Activated CD8-positive, alpha-beta memory T cell treated with anti-CD3 and anti-CD28 coated beads, Interleukin-2, amount 10 ng/mL, durations not matched to agents 7 days and 5 days (primary cell): Measurements from ENCODE around the gene ZSWIM5. TPM values are rescaled to one million over a fixed set of nuclear protein-coding genes. Genes with fewer than 3 reads are reported as not detected.
"Not testable (repeated sequence)": the region's sequence is repeated elsewhere in the genome, so short reads cannot be mapped to it uniquely, and the experiment has no call there.

Experiments
- ATAC-seq: fragments of 150-1000 bp; cut with Tn5 transposase; one replicate; pipeline ENCODE4 v1.10.0; 2021; ENCODE audit warnings: moderate library complexity
- CTCF ChIA-PET: fragments of 350-600 bp; sonication (Branson Sonifier 250); formaldehyde crosslinking; loops from one replicate; lab custom pipeline; 2021; ENCODE audit warnings: antibody characterized with exemption; lab: Charles Lee
- DNase-seq: peaks from one replicate; pipeline ENCODE4 v3.0.0-alpha.2; 2020
- H3K27ac Mint-ChIP-seq: one replicate; pipeline ENCODE4 v1.8.0; 2021; ENCODE audit warnings: mild to moderate bottlenecking, mixed read lengths
- H3K27me3 Mint-ChIP-seq: one replicate; pipeline ENCODE4 v1.8.0; 2021; ENCODE audit warnings: mixed read lengths
- H3K36me3 Mint-ChIP-seq: one replicate; pipeline ENCODE4 v1.8.0; 2021; ENCODE audit warnings: mild to moderate bottlenecking, mixed read lengths
- H3K4me1 Mint-ChIP-seq: one replicate; pipeline ENCODE4 v1.8.0; 2021; ENCODE audit warnings: mixed read lengths
- H3K4me3 Mint-ChIP-seq: one replicate; pipeline ENCODE4 v1.8.0; 2021; ENCODE audit warnings: mild to moderate bottlenecking, moderate library complexity, mixed read lengths
- H3K9me3 Mint-ChIP-seq: one replicate; pipeline ENCODE4 v1.8.0; 2022; ENCODE audit warnings: low read depth, mixed read lengths
- total RNA-seq, 2 experiments: library from RNA; stranded (reverse); gene quantifications; one replicate each; pipeline ENCODE4 v1.2.3, GENCODE V29; 2021

ZSWIM5 gene
- total RNA-seq, 2 experiments from 2014 or later, result 0.47 to 0.64 TPM

- DNase-seq (no peak), ATAC-seq (no peak)
- H3K27me3 Mint-ChIP-seq, result no peaks in the 10 kb centered on the region
- H3K27ac Mint-ChIP-seq, result no peak overlapping the region
- H3K36me3 Mint-ChIP-seq, result peaks cover 15% of the 10 kb centered on the region
- CTCF ChIA-PET, result interaction anchor here (0.8 kb wide), 1 partner anchor 211 kb away, joined by 3 read pairs; no protein-coding TSS in a partner anchor
- H3K4me1 Mint-ChIP-seq, result peaks cover 13% of the 10 kb centered on the region
- H3K9me3 Mint-ChIP-seq, result no peaks in the 10 kb centered on the region
- H3K4me3 Mint-ChIP-seq, result no peak overlapping the region
Measured at GRCh38 chr1:45004281-45004920, 202.0 kb downstream of the ZSWIM5 start.

GRCh38 chr1:45003741-45004140 lies 202.7 kb downstream of the ZSWIM5 start:
- DNase-seq (no peak), ATAC-seq (no peak)
- Mint-ChIP-seq H3K36me3 (peaks cover 13% of the 10 kb centered on the region), H3K27me3 (no peaks in the 10 kb centered on the region), H3K4me3 (no peak overlapping the region), H3K27ac (no peak overlapping the region), H3K9me3 (no peaks in the 10 kb centered on the region), H3K4me1 (peaks cover 13% of the 10 kb centered on the region)
- CTCF ChIA-PET, result no interaction called here

GRCh38 chr1:45002650-45003645 lies 203.5 kb downstream of the ZSWIM5 start:
- Mint-ChIP-seq H3K27me3 (no peaks in the 10 kb centered on the region), H3K9me3 (no peaks in the 10 kb centered on the region), H3K36me3 (peaks cover 13% of the 10 kb centered on the region), H3K4me3 (no peak overlapping the region), H3K27ac (no peak overlapping the region), H3K4me1 (peaks cover 13% of the 10 kb centered on the region)
- ATAC-seq (no peak), DNase-seq (no peak)
- CTCF ChIA-PET, result interaction anchor here (1.0 kb wide), 1 partner anchor 178 kb away, joined by 4 read pairs; no protein-coding TSS in a partner anchor

- CTCF ChIA-PET, H3K27ac Mint-ChIP-seq, H3K27me3 Mint-ChIP-seq, H3K36me3 Mint-ChIP-seq, H3K4me3 Mint-ChIP-seq, ATAC-seq, H3K9me3 Mint-ChIP-seq, DNase-seq: not testable (repeated sequence)
- peaks cover 13% of the 10 kb centered on the region for H3K4me1 Mint-ChIP-seq
Measured at GRCh38 chr1:45001576-45001975, 204.8 kb downstream of the ZSWIM5 start.

DNA sequence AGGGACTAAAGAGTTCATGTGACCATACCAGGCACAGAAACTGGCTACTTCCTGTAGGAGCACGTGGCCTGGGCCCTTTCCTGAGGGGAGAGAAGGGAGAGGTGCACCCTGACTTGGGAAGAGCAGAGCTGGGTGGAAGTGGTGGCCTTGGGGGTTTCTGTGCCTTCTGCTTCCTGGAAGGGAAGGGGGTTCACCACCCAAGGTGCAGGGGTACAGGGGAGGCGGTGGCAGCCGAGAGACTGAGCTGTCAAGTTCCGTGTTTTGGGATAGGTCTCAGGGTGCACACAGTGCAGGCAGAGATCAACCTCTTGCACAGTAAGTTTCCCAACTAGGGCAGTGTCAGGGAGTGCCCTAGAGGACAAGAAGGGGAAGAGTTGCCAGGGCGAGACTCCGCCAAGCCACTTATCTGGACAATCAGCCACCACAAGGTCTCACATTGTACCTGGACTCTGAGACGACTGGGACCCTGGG lies 205.4 kb downstream of the ZSWIM5 start:
- H3K4me3 Mint-ChIP-seq, result no peak overlapping the region
- CTCF ChIA-PET, result no interaction called here
- ATAC-seq, result no peak

DNA sequence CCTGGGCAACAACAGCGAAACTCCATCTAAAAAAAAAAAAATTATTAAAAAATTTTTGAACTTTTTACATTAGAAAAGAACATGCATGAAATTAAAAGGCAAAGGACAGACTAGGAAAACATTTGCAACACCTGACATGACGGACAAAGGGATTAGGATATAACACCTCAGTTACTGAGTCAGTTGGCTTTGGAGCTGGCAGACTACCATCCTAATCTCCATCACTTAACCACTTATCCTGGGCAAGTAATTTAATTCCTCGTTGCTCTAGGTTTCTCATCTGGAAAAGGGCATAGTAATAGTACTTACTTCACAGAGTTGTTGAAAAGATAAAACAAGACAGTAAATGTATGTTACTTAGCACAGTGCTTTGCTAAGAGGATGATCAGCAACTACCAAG lies 207.2 kb downstream of the ZSWIM5 start:
- H3K27me3 Mint-ChIP-seq, result no peaks in the 10 kb centered on the region
- H3K4me1 Mint-ChIP-seq, result peaks cover 13% of the 10 kb centered on the region
- no peak overlapping the region for H3K27ac Mint-ChIP-seq
- no peak for DNase-seq
- ATAC-seq, result no peak
- H3K9me3 Mint-ChIP-seq, result no peaks in the 10 kb centered on the region
- CTCF ChIA-PET, result interaction anchor here (0.8 to 1.1 kb wide), 2 partner anchors 11 to 73 kb away, joined by 3 read pairs; no protein-coding TSS in a partner anchor
- H3K36me3 Mint-ChIP-seq, result peaks cover 5% of the 10 kb centered on the region
- H3K4me3 Mint-ChIP-seq, result no peak overlapping the region

More for the DNA sequence above, 205.4 kb downstream of the ZSWIM5 start:
- peaks cover 8% of the 10 kb centered on the region for H3K36me3 Mint-ChIP-seq
- H3K9me3 Mint-ChIP-seq, result no peaks in the 10 kb centered on the region
- H3K27me3 Mint-ChIP-seq, result no peaks in the 10 kb centered on the region
- no peak for DNase-seq
- H3K27ac Mint-ChIP-seq, result peak overlapping the region; percentile 54
- H3K4me1 Mint-ChIP-seq, result peaks cover 13% of the 10 kb centered on the region

- Mint-ChIP-seq H3K4me3 (no peak overlapping the region), H3K27ac (no peak overlapping the region), H3K9me3 (no peaks in the 10 kb centered on the region), H3K36me3 (no peaks in the 10 kb centered on the region), H3K4me1 (peaks cover 6% of the 10 kb centered on the region), H3K27me3 (no peaks in the 10 kb centered on the region)
- DNase-seq (no peak), ATAC-seq (no peak)
- CTCF ChIA-PET, result no interaction called here
Measured at GRCh38 chr1:44995467-44996238, 210.8 kb downstream of the ZSWIM5 start.

DNA sequence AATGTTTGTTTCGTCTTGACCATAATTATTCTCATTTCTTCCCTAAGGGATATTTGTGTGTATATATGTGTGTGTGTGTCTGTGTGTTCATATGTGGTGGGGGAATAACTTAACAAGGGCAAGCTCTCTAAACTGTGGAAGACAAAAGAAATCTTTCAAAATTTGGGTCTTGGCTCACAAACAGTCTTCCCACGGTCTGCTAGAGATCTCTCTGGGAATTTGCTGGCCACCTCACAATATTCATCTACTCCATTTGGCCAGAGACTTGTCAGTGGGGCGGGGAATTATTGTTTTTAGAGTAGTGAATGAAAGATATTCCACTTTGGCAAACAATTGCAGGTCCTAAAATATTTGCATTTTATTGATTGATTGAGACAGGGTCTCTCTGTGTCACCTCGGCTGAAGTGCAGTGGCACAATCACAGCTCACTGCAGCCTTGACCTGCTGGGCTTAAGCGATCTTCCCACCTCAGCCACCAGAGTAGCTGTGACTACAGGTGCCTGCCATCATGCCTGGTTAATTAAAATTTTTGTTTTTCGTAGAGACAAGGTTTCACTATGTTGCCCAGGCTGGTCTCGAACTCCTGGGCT lies 212.0 kb downstream of the ZSWIM5 start:
- Mint-ChIP-seq H3K27ac (no peak overlapping the region), H3K4me1 (no peaks in the 10 kb centered on the region), H3K4me3 (no peak overlapping the region), H3K27me3 (no peaks in the 10 kb centered on the region), H3K36me3 (no peaks in the 10 kb centered on the region), H3K9me3 (no peaks in the 10 kb centered on the region)
- CTCF ChIA-PET, result no interaction called here
- DNase-seq (no peak), ATAC-seq (no peak)

DNA sequence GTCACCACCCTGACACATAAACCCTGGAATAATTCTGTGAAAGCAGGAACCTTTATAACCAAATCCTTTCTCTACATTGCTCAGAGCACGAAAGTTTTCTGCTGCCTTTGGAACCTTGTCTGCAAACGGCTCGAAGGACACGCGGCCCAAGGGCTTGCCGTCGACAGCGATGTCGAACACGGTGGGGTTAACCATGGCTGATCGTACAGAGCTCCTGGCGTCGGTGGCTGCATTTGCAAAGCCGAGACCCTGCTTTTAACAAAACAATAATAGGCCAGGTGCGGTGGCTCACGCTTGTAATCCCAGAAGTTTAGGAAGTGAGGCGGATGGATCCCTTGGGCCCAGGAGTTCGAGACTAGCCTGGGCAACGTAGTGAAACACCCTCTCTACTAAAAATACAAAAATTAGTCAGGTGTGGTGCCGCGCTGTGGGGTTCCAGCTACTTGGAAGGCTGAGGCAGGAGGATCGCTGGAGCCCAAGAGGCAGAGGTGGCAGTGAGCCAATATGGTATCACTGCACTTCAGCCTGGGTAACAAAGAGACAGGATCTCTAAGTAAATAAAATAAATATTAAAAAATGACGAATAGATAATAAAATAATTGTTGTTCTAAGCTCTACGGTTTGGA lies 217.8 kb downstream of the ZSWIM5 start:
- H3K36me3 Mint-ChIP-seq, result peaks cover 3% of the 10 kb centered on the region
- H3K27me3 Mint-ChIP-seq, result no peaks in the 10 kb centered on the region
- H3K27ac Mint-ChIP-seq, result no peak overlapping the region
- peaks cover 17% of the 10 kb centered on the region for H3K4me1 Mint-ChIP-seq
- H3K4me3 Mint-ChIP-seq, result no peak overlapping the region
- CTCF ChIA-PET, result interaction anchor here (0.6 to 1.3 kb wide), 2 partner anchors 20 to 77 kb away, joined by 3 to 4 read pairs; no protein-coding TSS in a partner anchor
- DNase-seq (no peak), ATAC-seq (no peak)
- H3K9me3 Mint-ChIP-seq, result no peaks in the 10 kb centered on the region

GRCh38 chr1:44985747-44986359 lies 220.6 kb downstream of the ZSWIM5 start:
- CTCF ChIA-PET, result interaction anchor here (0.6 to 1.9 kb wide), 11 partner anchors 14 to 507 kb away, joined by 3 to 16 read pairs (median 3); partner anchors contain the start of genes HECTD3, PLK3, RNU5D-1 and UROD
- no peak for DNase-seq
- H3K27me3 Mint-ChIP-seq, result no peaks in the 10 kb centered on the region
- H3K4me3 Mint-ChIP-seq, result peak overlapping the region; percentile 95
- ATAC-seq, result no peak
- peaks cover 3% of the 10 kb centered on the region for H3K36me3 Mint-ChIP-seq
- peaks cover 20% of the 10 kb centered on the region for H3K4me1 Mint-ChIP-seq
- no peaks in the 10 kb centered on the region for H3K9me3 Mint-ChIP-seq
- H3K27ac Mint-ChIP-seq, result peak overlapping the region; percentile 85

- H3K27ac Mint-ChIP-seq, ATAC-seq: not testable (repeated sequence)
- H3K36me3 Mint-ChIP-seq, result peaks cover 47% of the 10 kb centered on the region
Measured at GRCh38 chr1:44977372-44977771, 229.0 kb downstream of the ZSWIM5 start.

GRCh38 chr1:44976252-44976651 lies 230.2 kb downstream of the ZSWIM5 start:
- no peak overlapping the region for H3K4me3 Mint-ChIP-seq
- CTCF ChIA-PET, result no interaction called here
- H3K27ac Mint-ChIP-seq, result no peak overlapping the region
- DNase-seq, result no peak
- peaks cover 48% of the 10 kb centered on the region for H3K36me3 Mint-ChIP-seq
- no peaks in the 10 kb centered on the region for H3K9me3 Mint-ChIP-seq
- no peak for ATAC-seq
- peaks cover 5% of the 10 kb centered on the region for H3K4me1 Mint-ChIP-seq
- no peaks in the 10 kb centered on the region for H3K27me3 Mint-ChIP-seq

More at GRCh38 chr1:44977372-44977771, 229.0 kb downstream of the ZSWIM5 start:
- DNase-seq, H3K9me3 Mint-ChIP-seq, H3K27me3 Mint-ChIP-seq, CTCF ChIA-PET, H3K4me1 Mint-ChIP-seq, H3K4me3 Mint-ChIP-seq: not testable (repeated sequence)
